ENCODE results near the gene ARID1A. TPM values are rescaled to one million over a fixed set of nuclear protein-coding genes. Genes with fewer than 3 reads are reported as not detected.

The ARID1A gene
- total RNA-seq, 5 donors from 2014 or later (not counting 1 experiment from before 2014, with no cell fraction given), result 122 to 148 (median 126) TPM

- no peaks in the 10 kb centered on the region for H3K9me3 Mint-ChIP-seq
- CTCF ChIA-PET, result interaction anchor here (0.5 to 6.3 kb wide), 25 partner anchors 10 to 474 kb away, joined by 3 to 156 read pairs (median 4); partner anchors contain the start of gene NUDC (in 1 of the 2)
- Histone ChIP-seq H3K27ac (ENCODE audit: low read length) (peak overlapping the region; percentile 97), H3K36me3 (ENCODE audit: control insufficient read depth in 2 of 2, extremely low read depth in 1 of 2, insufficient read depth in 1 of 2, low read length in 1 of 2) (peaks cover 9 to 24% of the 10 kb centered on the region in 2 donors), H3K9me3 (no peaks in the 10 kb centered on the region), H3K4me1 (ENCODE audit: control insufficient read depth in 1 of 2, extremely low read depth in 1 of 2, insufficient read depth in 2 of 2, low read length in 2 of 2) (peaks cover 23 to 54% of the 10 kb centered on the region in 2 experiments), H3K4me3 (ENCODE audit: control insufficient read depth in 1 of 2, extremely low read depth in 1 of 2, low read length in 1 of 2) (no peak overlapping the region), H3K27me3 (replicated peaks in 1 of 2; ENCODE audit: control insufficient read depth in 2 of 2, extremely low read depth in 1 of 2, insufficient read depth in 2 of 2, low read length in 1 of 2) (no peaks in the 10 kb centered on the region)
- H3K27ac Mint-ChIP-seq, result peak overlapping the region; percentile 94 to 99
- peak overlapping the region in 1 of 3 donors; percentile 6 for H3K4me3 Mint-ChIP-seq
- no peaks in the 10 kb centered on the region for H3K27me3 Mint-ChIP-seq
- peaks cover 26% of the 10 kb centered on the region for H3K36me3 Mint-ChIP-seq
- peaks cover 56 to 67% (median 66%) of the 10 kb centered on the region in 3 donors for H3K4me1 Mint-ChIP-seq
- WGBS (ENCODE audit: insufficient coverage), result 51% methylated on average over 3 of the region's 4 CpGs
- POLR2A ChIA-PET, result interaction anchor here (0.6 to 1.3 kb wide), 7 partner anchors 10 to 870 kb away, joined by 3 to 7 read pairs (median 5); no protein-coding TSS in a partner anchor
- ATAC-seq (replicated peaks in 1 of 4) (no peak), DNase-seq (peak in 1 of 35 experiments; percentile 14)
Observed at GRCh38 chr1:26789931-26790330, 94.1 kb downstream of the ARID1A start.

- no peak for ATAC-seq (replicated peaks in 1 of 4)
- ChIA-PET CTCF (interaction anchor here (0.5 to 6.3 kb wide), 17 partner anchors 9 to 191 kb away, joined by 3 to 156 read pairs (median 4); no protein-coding TSS in a partner anchor), POLR2A (interaction anchor here (0.6 to 1.3 kb wide), 5 partner anchors 54 to 871 kb away, joined by 3 to 7 read pairs (median 5); no protein-coding TSS in a partner anchor)
- no peaks in the 10 kb centered on the region for H3K9me3 Mint-ChIP-seq
- H3K4me1 Mint-ChIP-seq, result peaks cover 51 to 61% (median 60%) of the 10 kb centered on the region in 3 donors
- peaks cover 21 to 48% of the 10 kb centered on the region in 2 experiments for H3K4me1 ChIP-seq (ENCODE audit: control insufficient read depth in 1 of 2, extremely low read depth in 1 of 2, insufficient read depth in 2 of 2, low read length in 2 of 2)
- H3K36me3 Mint-ChIP-seq, result peaks cover 29% of the 10 kb centered on the region
- H3K4me3 ChIP-seq (ENCODE audit: control insufficient read depth in 1 of 2, extremely low read depth in 1 of 2, low read length in 1 of 2), result no peak overlapping the region
- peak in 1 of 35 experiments; percentile 43 for DNase-seq
- H3K27me3 ChIP-seq (replicated peaks in 1 of 2; ENCODE audit: control insufficient read depth in 2 of 2, extremely low read depth in 1 of 2, insufficient read depth in 2 of 2, low read length in 1 of 2), result no peaks in the 10 kb centered on the region
- no peaks in the 10 kb centered on the region for H3K27me3 Mint-ChIP-seq
- H3K4me3 Mint-ChIP-seq, result peak overlapping the region in 1 of 3 donors; percentile 25
- peak overlapping the region; percentile 94 to 99 for H3K27ac Mint-ChIP-seq
- H3K9me3 ChIP-seq, result no peaks in the 10 kb centered on the region
- peaks cover 9 to 28% of the 10 kb centered on the region in 2 donors for H3K36me3 ChIP-seq (ENCODE audit: control insufficient read depth in 2 of 2, extremely low read depth in 1 of 2, insufficient read depth in 1 of 2, low read length in 1 of 2)
- 21% methylated on average over 5 of the region's 5 CpGs for WGBS (ENCODE audit: insufficient coverage)
- H3K27ac ChIP-seq (ENCODE audit: low read length), result peak overlapping the region; percentile 97
Observed at GRCh38 chr1:26790551-26790953, 94.7 kb downstream of the ARID1A start.

- Histone ChIP-seq H3K4me1 (ENCODE audit: control insufficient read depth in 1 of 2, extremely low read depth in 1 of 2, insufficient read depth in 2 of 2, low read length in 2 of 2) (peaks cover 15 to 43% of the 10 kb centered on the region in 2 experiments), H3K27ac (ENCODE audit: low read length) (peak overlapping the region; percentile 97), H3K9me3 (no peaks in the 10 kb centered on the region), H3K4me3 (ENCODE audit: control insufficient read depth in 1 of 2, extremely low read depth in 1 of 2, low read length in 1 of 2) (no peak overlapping the region), H3K27me3 (replicated peaks in 1 of 2; ENCODE audit: control insufficient read depth in 2 of 2, extremely low read depth in 1 of 2, insufficient read depth in 2 of 2, low read length in 1 of 2) (no peaks in the 10 kb centered on the region), H3K36me3 (ENCODE audit: control insufficient read depth in 2 of 2, extremely low read depth in 1 of 2, insufficient read depth in 1 of 2, low read length in 1 of 2) (peaks cover 9 to 28% of the 10 kb centered on the region in 2 donors)
- H3K36me3 Mint-ChIP-seq, result peaks cover 29% of the 10 kb centered on the region
- ChIA-PET CTCF (interaction anchor here (0.5 to 6.3 kb wide), 10 partner anchors 8 to 192 kb away, joined by 3 to 156 read pairs (median 10); no protein-coding TSS in a partner anchor), POLR2A (interaction anchor here in 1 of 2 donors (0.5 kb wide), 1 partner anchor 184 kb away, joined by 5 read pairs; no protein-coding TSS in a partner anchor)
- DNase-seq (no peak), ATAC-seq (replicated peaks in 1 of 4) (no peak)
- 100% methylated on average over 1 of the region's 6 CpGs for WGBS (ENCODE audit: insufficient coverage)
- H3K27me3 Mint-ChIP-seq, result no peaks in the 10 kb centered on the region
- H3K9me3 Mint-ChIP-seq, result no peaks in the 10 kb centered on the region
- H3K27ac Mint-ChIP-seq, result peak overlapping the region; percentile 94 to 99
- H3K4me1 Mint-ChIP-seq, result peaks cover 46 to 55% (median 54%) of the 10 kb centered on the region in 3 donors
- H3K4me3 Mint-ChIP-seq, result no peak overlapping the region
Observed at GRCh38 chr1:26791148-26791547, 95.3 kb downstream of the ARID1A start.

- Histone ChIP-seq H3K9me3 (no peaks in the 10 kb centered on the region), H3K4me3 (ENCODE audit: control insufficient read depth in 1 of 2, extremely low read depth in 1 of 2, low read length in 1 of 2) (no peak overlapping the region), H3K27ac (ENCODE audit: low read length) (no peak overlapping the region), H3K27me3 (replicated peaks in 1 of 2; ENCODE audit: control insufficient read depth in 2 of 2, extremely low read depth in 1 of 2, insufficient read depth in 2 of 2, low read length in 1 of 2) (no peaks in the 10 kb centered on the region), H3K4me1 (ENCODE audit: control insufficient read depth in 1 of 2, extremely low read depth in 1 of 2, insufficient read depth in 2 of 2, low read length in 2 of 2) (peaks cover 11 to 38% of the 10 kb centered on the region in 2 experiments), H3K36me3 (ENCODE audit: control insufficient read depth in 2 of 2, extremely low read depth in 1 of 2, insufficient read depth in 1 of 2, low read length in 1 of 2) (peaks cover 9 to 32% of the 10 kb centered on the region in 2 donors)
- no peak for DNase-seq
- Mint-ChIP-seq H3K4me3 (no peak overlapping the region), H3K36me3 (peaks cover 33% of the 10 kb centered on the region), H3K9me3 (no peaks in the 10 kb centered on the region), H3K27me3 (no peaks in the 10 kb centered on the region), H3K27ac (peak overlapping the region; percentile 74 to 99), H3K4me1 (peaks cover 41 to 51% (median 49%) of the 10 kb centered on the region in 3 donors)
- CTCF ChIA-PET, result interaction anchor here (0.8 to 6.3 kb wide), 4 partner anchors 41 to 190 kb away, joined by 3 to 156 read pairs (median 40); no protein-coding TSS in a partner anchor
- ATAC-seq (replicated peaks in 1 of 4), result no peak
- POLR2A ChIA-PET, result no interaction called here
- no CpG with 5 or more reads among the region's 3 CpGs for WGBS (ENCODE audit: insufficient coverage)
Observed at GRCh38 chr1:26791626-26792025, 95.8 kb downstream of the ARID1A start.

GRCh38 chr1:26792924-26793323 lies 97.1 kb downstream of the ARID1A start:
- peaks cover 9 to 39% of the 10 kb centered on the region in 2 donors for H3K36me3 ChIP-seq (ENCODE audit: control insufficient read depth in 2 of 2, extremely low read depth in 1 of 2, insufficient read depth in 1 of 2, low read length in 1 of 2)
- peaks cover 5 to 28% of the 10 kb centered on the region in 2 experiments for H3K4me1 ChIP-seq (ENCODE audit: control insufficient read depth in 1 of 2, extremely low read depth in 1 of 2, insufficient read depth in 2 of 2, low read length in 2 of 2)
- no peak overlapping the region for H3K4me3 ChIP-seq (ENCODE audit: control insufficient read depth in 1 of 2, extremely low read depth in 1 of 2, low read length in 1 of 2)
- ChIA-PET CTCF (interaction anchor here in 1 of 2 donors (5.4 kb wide), 1 partner anchor 191 kb away, joined by 156 read pairs; no protein-coding TSS in a partner anchor), POLR2A (no interaction called here)
- Mint-ChIP-seq H3K9me3 (no peaks in the 10 kb centered on the region), H3K4me1 (peaks cover 34 to 42% (median 39%) of the 10 kb centered on the region in 3 donors), H3K4me3 (no peak overlapping the region), H3K27ac (peak overlapping the region; percentile 25 to 36), H3K36me3 (peaks cover 41% of the 10 kb centered on the region), H3K27me3 (no peaks in the 10 kb centered on the region)
- WGBS (ENCODE audit: insufficient coverage), result 90% methylated on average over 2 of the region's 2 CpGs
- ATAC-seq (replicated peaks in 1 of 4), result no peak
- H3K9me3 ChIP-seq, result no peaks in the 10 kb centered on the region
- no peak overlapping the region for H3K27ac ChIP-seq (ENCODE audit: low read length)
- no peak for DNase-seq
- H3K27me3 ChIP-seq (replicated peaks in 1 of 2; ENCODE audit: control insufficient read depth in 2 of 2, extremely low read depth in 1 of 2, insufficient read depth in 2 of 2, low read length in 1 of 2), result no peaks in the 10 kb centered on the region

- H3K27me3 ChIP-seq (replicated peaks in 1 of 2; ENCODE audit: control insufficient read depth in 2 of 2, extremely low read depth in 1 of 2, insufficient read depth in 2 of 2, low read length in 1 of 2), result no peaks in the 10 kb centered on the region
- peaks cover 30 to 38% (median 32%) of the 10 kb centered on the region in 3 donors for H3K4me1 Mint-ChIP-seq
- no peaks in the 10 kb centered on the region for H3K27me3 Mint-ChIP-seq
- H3K4me3 Mint-ChIP-seq, result no peak overlapping the region
- ChIA-PET POLR2A (no interaction called here), CTCF (interaction anchor here in 1 of 2 donors (0.7 kb wide), 1 partner anchor 39 kb away, joined by 3 read pairs; no protein-coding TSS in a partner anchor)
- WGBS (ENCODE audit: insufficient coverage), result 98% methylated on average over 5 of the region's 5 CpGs
- no peak for ATAC-seq (replicated peaks in 1 of 4)
- H3K27ac ChIP-seq (ENCODE audit: low read length), result no peak overlapping the region
- no peak overlapping the region for H3K4me3 ChIP-seq (ENCODE audit: control insufficient read depth in 1 of 2, extremely low read depth in 1 of 2, low read length in 1 of 2)
- H3K9me3 ChIP-seq, result no peaks in the 10 kb centered on the region
- DNase-seq, result no peak
- peaks cover 0 to 15% of the 10 kb centered on the region in 2 experiments for H3K4me1 ChIP-seq (ENCODE audit: control insufficient read depth in 1 of 2, extremely low read depth in 1 of 2, insufficient read depth in 2 of 2, low read length in 2 of 2)
- peak overlapping the region in 1 of 2 donors; percentile 35 for H3K27ac Mint-ChIP-seq
- H3K36me3 ChIP-seq (ENCODE audit: control insufficient read depth in 2 of 2, extremely low read depth in 1 of 2, insufficient read depth in 1 of 2, low read length in 1 of 2), result peaks cover 9 to 39% of the 10 kb centered on the region in 2 donors
- H3K9me3 Mint-ChIP-seq, result no peaks in the 10 kb centered on the region
- peaks cover 41% of the 10 kb centered on the region for H3K36me3 Mint-ChIP-seq
Observed at GRCh38 chr1:26794391-26794790, 98.6 kb downstream of the ARID1A start.
